ENCODE data around the gene SLC16A7.

DNA sequence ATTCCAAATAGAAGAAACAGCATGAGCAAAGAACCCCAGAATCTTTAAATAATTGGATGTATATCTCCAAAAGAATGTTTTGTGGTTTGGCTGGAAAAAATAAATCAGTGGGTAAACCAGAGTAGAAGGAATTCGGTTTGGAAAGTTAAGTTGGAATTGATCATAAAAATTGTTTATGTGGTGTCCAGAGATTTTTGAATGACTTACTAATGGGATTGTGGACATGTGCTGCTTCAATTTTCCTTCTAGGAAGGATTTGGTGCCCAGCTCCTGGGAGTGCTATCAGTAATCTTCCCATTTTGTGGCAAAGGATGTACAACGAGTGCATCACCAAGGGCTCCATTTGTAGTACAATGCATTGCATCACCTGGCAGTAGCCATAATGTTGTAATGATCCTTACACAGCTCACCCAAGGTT is 224.8 kb downstream of the SLC16A7 start:
- TF ChIP-seq, protein P1, sequence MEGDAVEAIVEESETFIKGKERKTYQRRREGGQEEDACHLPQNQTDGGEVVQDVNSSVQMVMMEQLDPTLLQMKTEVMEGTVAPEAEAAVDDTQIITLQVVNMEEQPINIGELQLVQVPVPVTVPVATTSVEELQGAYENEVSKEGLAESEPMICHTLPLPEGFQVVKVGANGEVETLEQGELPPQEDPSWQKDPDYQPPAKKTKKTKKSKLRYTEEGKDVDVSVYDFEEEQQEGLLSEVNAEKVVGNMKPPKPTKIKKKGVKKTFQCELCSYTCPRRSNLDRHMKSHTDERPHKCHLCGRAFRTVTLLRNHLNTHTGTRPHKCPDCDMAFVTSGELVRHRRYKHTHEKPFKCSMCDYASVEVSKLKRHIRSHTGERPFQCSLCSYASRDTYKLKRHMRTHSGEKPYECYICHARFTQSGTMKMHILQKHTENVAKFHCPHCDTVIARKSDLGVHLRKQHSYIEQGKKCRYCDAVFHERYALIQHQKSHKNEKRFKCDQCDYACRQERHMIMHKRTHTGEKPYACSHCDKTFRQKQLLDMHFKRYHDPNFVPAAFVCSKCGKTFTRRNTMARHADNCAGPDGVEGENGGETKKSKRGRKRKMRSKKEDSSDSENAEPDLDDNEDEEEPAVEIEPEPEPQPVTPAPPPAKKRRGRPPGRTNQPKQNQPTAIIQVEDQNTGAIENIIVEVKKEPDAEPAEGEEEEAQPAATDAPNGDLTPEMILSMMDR (conservative IDR thresholded peaks at IDR 0.05), result no peak
- TF ChIP-seq EZH2 (IDR thresholded peaks at IDR 0.05; ENCODE audit: low read depth), result no peak
